Epithelial cell of prostate (primary cell): ENCODE measurements around the gene SYNGR1.

ENCODE experiments used
- DNase-seq: peaks from one replicate; pipeline ENCODE4 v3.0.0-alpha.2; 2011; ENCODE audit warnings: low read depth, low spot score
- H3K27ac ChIP-seq: fragments of 450-650 bp; 2 replicates; pipeline ENCODE4 v1.5.1; 2017; ENCODE audit warnings: mild to moderate bottlenecking

The SYNGR1 gene

DNA sequence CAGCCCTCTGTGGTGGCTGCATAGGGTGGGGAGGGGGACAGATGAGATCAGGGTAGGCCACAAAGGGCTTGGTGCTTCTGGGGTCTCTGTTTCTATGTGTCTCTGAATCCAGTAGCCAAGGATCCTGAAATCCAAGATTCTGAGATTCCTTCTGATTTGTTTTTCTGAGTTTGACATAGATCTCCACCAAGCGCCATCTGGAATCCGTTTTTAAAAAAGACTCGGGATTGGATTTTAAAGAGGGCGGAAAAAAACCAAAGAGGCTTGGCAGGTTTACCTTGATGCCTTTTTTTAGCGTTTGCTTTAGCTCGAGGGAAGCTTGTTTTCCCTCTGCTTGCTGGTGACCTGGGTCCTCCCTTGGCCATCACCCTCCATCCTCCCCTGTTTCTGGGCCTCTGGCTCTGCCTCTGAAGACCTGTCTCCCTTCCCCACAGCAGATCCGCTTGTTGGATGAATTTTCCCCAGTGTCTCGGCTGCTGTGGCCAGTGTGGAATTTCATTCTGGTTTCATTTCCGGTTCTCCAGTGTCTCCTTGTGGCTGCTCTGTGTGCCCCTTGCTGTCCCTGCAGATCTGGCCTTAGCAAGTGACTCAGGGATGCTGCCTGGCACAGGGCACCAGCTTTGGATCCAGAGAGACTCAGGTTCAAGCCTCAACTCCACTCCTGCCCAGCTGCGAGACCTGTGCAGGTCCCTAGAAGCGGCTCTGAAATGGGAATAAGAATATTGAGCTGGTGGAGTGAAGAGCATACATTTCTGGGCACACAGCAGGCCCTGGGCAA is 15.1 kb downstream of the SYNGR1 start:
- no peak overlapping the region for H3K27ac ChIP-seq
- DNase-seq = no peak

DNA sequence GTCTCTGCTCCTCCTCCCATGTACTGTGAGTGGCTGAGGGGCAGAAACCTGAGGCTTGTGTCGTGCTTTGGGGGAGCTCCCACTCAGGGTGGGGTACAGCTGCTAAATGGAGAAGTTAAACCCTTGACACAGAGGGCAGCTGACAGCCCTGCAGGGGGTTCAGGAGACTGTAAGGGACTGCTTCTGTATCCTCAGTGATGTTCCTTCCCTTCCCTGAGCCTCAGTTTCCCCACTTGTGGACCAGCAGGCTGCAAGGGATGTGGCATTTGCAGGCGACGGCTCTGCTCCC is 15.6 kb downstream of the SYNGR1 start:
- H3K27ac ChIP-seq = no peak overlapping the region
- no peak for DNase-seq

GRCh38 chr22:39367035-39367434 is 17.2 kb downstream of the SYNGR1 start:
- no peak overlapping the region for H3K27ac ChIP-seq
- DNase-seq = no peak

DNA sequence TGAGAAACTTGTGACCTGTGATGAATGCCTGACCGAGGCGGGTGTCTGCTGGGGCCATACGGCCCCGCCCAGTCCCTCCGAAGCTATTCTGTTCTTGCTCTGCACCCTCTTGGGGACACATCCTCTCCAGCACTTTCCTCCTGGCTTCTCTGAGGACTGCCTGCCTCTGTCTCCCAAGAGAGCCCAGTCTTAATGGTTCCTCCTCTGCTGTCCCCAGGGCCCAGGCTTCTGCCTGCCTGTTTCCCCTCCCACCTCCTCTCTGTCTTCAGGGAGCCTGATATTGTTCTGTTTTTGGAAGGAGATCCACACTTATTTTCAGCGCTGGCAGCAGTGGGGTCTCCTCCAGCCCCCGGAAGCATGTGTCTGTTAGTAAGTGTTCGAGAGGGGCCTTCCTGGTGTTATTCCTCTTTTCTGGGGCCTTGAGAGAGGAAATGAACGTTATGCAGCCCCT is 18.7 kb downstream of the SYNGR1 start:
- DNase-seq = no peak
- H3K27ac ChIP-seq = no peak overlapping the region

- DNase-seq = no peak
Observed at GRCh38 chr22:39369186-39369585, 19.4 kb downstream of the SYNGR1 start.

DNA sequence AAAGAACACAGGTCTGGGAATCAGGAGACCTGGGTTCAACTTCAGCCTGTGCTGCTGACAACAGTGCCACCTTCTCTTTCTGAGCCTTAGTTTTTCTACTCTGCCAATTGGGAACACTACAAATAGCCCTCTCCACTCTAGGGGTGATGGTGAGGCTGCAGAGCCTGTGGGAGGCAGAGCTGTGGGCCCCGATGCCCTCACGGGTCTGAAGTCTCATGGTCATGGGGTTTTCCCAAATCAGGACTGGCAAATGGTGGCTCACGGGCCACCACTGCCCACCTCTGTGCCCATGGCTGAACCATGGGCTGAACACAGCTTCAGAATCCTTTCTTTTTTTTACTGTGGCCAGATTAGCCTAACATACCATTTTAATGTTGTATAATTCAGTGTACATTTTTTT is 19.8 kb downstream of the SYNGR1 start:
- DNase-seq = no peak
- H3K27ac ChIP-seq = no peak overlapping the region

More at GRCh38 chr22:39369186-39369585, 19.4 kb downstream of the SYNGR1 start:
- H3K27ac ChIP-seq = no peak overlapping the region

DNA sequence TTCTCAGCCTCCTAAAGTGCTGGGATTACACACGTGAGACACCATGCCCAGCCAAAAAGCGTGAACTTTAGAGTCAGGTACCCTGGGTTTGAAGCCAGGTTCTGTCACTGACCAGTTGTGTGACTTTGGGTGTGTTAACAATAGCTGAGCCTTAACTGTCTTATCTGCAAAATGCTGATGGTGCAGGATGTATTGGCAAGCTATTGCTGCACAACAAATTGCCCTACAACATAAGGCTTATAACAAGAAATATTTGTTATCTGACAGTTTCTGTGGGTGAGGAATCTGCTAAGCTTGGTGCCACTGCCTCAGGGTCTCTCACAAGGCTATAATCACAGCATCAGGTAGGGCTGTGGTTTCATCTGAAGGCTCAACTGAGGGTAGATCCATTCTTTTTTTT is 21.9 kb downstream of the SYNGR1 start:
- DNase-seq = no peak
- H3K27ac ChIP-seq = no peak overlapping the region

GRCh38 chr22:39374191-39374590 is 24.4 kb downstream of the SYNGR1 start:
- DNase-seq = no peak
- H3K27ac ChIP-seq = no peak overlapping the region

- no peak for DNase-seq
- H3K27ac ChIP-seq = no peak overlapping the region
Observed at GRCh38 chr22:39374801-39375200, 25.0 kb downstream of the SYNGR1 start.

DNA sequence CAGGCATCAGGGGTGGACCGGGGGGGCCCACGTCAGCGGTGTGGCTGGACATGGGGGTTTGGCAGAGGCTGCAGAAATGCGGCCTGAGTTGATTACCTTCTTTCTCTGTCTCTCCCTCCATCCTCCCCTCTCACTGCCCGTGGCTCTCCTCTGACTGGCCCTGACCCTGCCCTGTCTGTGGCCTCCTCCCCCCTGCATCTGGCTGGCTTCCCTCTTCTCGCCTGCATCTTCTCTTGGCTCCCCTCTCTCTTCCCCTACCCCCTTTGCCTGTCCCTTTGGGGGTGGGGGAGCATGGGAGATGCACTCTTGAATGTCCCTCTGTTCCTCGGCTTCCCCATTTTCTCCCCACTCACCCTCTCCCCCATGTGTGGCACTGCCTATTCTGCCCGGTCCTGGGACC is 25.9 kb downstream of the SYNGR1 start:
- no peak for DNase-seq
- no peak overlapping the region for H3K27ac ChIP-seq

GRCh38 chr22:39379756-39380730 is 30.3 kb downstream of the SYNGR1 start:
- no peak for DNase-seq
- H3K27ac ChIP-seq = no peak overlapping the region

- no peak for DNase-seq
- H3K27ac ChIP-seq = no peak overlapping the region
Observed at GRCh38 chr22:39381009-39381755, 31.4 kb downstream of the SYNGR1 start.

- no peak overlapping the region for H3K27ac ChIP-seq
- no peak for DNase-seq
Observed at GRCh38 chr22:39381930-39382329, 32.1 kb downstream of the SYNGR1 start.

DNA sequence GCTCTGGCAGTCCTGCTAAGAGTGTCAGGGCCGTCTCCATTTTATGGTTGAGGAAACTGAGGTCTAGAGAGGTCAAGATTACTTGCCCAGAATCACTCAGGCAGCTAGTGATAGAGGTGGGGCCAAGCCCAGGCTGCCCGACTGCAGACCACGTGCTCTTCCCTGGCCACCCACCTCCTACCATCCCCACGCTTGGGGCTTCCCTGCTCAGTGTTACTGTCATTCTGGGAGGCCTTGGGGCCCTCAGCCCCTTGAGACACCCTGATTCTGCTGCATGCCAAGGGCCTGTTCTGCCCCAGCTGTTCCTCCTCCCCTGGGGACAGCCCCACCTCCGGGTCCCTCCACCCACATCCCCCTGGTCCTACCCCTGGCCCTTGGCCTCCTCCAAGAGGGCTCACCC is 32.6 kb downstream of the SYNGR1 start:
- H3K27ac ChIP-seq = no peak overlapping the region
- DNase-seq = no peak

GRCh38 chr22:39383841-39384625 is 34.2 kb downstream of the SYNGR1 start:
- H3K27ac ChIP-seq = no peak overlapping the region
- DNase-seq = no peak

DNA sequence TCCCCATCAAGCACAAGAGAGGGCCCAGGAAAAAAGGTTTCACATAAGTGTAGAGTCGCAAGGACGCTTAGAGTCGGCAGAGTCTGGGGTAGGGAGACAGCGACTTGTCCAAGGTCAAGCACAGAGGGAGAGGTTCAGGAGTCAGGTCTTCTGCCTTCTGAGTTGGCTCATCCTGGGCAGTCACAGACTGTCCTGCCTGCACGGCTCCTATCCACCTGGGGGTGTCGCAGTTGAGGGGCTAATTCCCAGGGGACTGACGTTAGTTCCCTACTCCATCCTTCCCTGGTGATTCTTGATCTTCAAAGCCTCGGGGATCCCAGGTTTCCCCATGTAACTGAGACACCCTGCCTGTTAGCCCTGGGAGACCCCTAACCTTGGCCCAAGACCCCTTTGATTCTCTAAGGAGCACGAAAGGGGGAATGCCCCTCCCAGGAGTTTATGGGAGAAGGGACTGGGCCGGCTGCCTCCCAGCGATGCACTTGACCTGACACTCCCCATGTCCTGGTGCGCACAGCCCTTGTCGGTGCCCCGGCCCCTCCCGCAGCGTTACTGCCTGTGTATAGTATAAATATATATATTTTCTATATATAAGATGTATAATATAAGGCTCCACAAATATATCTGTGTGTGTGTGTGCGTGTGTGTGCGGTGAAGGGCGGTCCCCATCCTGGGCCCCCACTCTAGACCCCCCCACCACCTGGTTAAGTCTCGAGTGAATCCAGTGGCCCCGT is 35.1 kb downstream of the SYNGR1 start:
- no peak for DNase-seq
- no peak overlapping the region for H3K27ac ChIP-seq

GRCh38 chr22:39388261-39389011 is 38.6 kb downstream of the SYNGR1 start:
- no peak for DNase-seq
- no peak overlapping the region for H3K27ac ChIP-seq

DNA sequence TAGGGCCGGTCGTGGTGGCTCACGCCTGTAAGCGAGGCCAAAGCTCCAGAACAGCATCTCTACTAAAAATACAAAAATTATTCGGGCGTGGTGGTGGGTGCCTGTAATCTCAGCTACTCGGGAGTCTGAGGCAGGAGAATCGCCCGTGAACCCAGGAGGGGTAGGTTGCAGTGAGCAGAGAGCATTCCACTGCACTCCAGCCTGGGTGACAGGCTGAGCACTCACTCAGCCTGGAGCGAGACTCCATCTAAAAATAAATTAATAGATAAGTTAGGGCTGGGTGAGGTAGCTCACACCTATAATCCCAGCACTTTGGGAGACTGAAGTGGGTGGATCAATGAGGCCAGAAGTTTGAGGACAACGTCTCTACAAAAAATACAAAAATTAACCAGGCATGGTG is 39.6 kb downstream of the SYNGR1 start:
- DNase-seq = no peak
- no peak overlapping the region for H3K27ac ChIP-seq
